ENCODE measurements around the gene ZNF628.

The ZNF628 gene

GRCh38 chr19:55530996-55531395 is 54.6 kb downstream of the ZNF628 start:
- no peak for DNase-seq

All from NCI-H1694 (cell line).